ENCODE data around the gene SFMBT2. TPM values are rescaled to one million over a fixed set of nuclear protein-coding genes. Genes with fewer than 3 reads are reported as not detected.

The SFMBT2 gene
- total RNA-seq, 4 donors from 2014 or later, result 1.2 to 5.5 (median 3.2) TPM

- H3K9me3 ChIP-seq, result peaks cover 9% of the 10 kb centered on the region
- no peaks in the 10 kb centered on the region for H3K4me1 ChIP-seq
- H3K36me3 ChIP-seq, result no peaks in the 10 kb centered on the region
- H3K4me3 ChIP-seq, result no peak overlapping the region
- DNase-seq (ENCODE audit: low spot score in 2 of 2), result no peak
- WGBS, result 93% methylated on average over 3 of the region's 3 CpGs
- no peak for TF ChIP-seq CTCF (IDR thresholded peaks at IDR 0.05)
- no peak overlapping the region for H3K27ac ChIP-seq
- no peaks in the 10 kb centered on the region for H3K27me3 ChIP-seq
Observed at GRCh38 chr10:7327885-7328284, 82.9 kb downstream of the SFMBT2 start.

- Histone ChIP-seq H3K36me3 (no peaks in the 10 kb centered on the region), H3K9me3 (peaks cover 1% of the 10 kb centered on the region), H3K27ac (no peak overlapping the region), H3K4me1 (peaks cover 20% of the 10 kb centered on the region), H3K4me3 (no peak overlapping the region), H3K27me3 (no peaks in the 10 kb centered on the region)
- DNase-seq (ENCODE audit: low spot score in 2 of 2), result no peak
- WGBS, result 97% methylated on average over 1 of the region's 1 CpG
- no peak for TF ChIP-seq EP300 (IDR thresholded peaks at IDR 0.05)
- no peak for TF ChIP-seq POLR2AphosphoS5 (IDR thresholded peaks at IDR 0.05)
- TF ChIP-seq CTCF (IDR thresholded peaks at IDR 0.05), result no peak
- TF ChIP-seq POLR2A (IDR thresholded peaks at IDR 0.05), result no peak
Observed at GRCh38 chr10:7322623-7323022, 88.2 kb downstream of the SFMBT2 start.

GRCh38 chr10:7320072-7320471 lies 90.8 kb downstream of the SFMBT2 start:
- H3K36me3 ChIP-seq, result no peaks in the 10 kb centered on the region
- no peak for DNase-seq (ENCODE audit: low spot score in 2 of 2)
- H3K27ac ChIP-seq, result no peak overlapping the region

GRCh38 chr10:7319632-7320031 lies 91.2 kb downstream of the SFMBT2 start:
- peaks cover 20% of the 10 kb centered on the region for H3K4me1 ChIP-seq
- no peak overlapping the region for H3K4me3 ChIP-seq
- no peak overlapping the region for H3K27ac ChIP-seq
- DNase-seq (ENCODE audit: low spot score in 2 of 2), result no peak
- no peak for TF ChIP-seq POLR2AphosphoS5 (IDR thresholded peaks at IDR 0.05)
- no peak for TF ChIP-seq EP300 (IDR thresholded peaks at IDR 0.05)
- TF ChIP-seq CTCF (IDR thresholded peaks at IDR 0.05), result no peak
- no peak for TF ChIP-seq POLR2A (IDR thresholded peaks at IDR 0.05)
- H3K9me3 ChIP-seq, result no peaks in the 10 kb centered on the region
- no peaks in the 10 kb centered on the region for H3K27me3 ChIP-seq
- H3K36me3 ChIP-seq, result no peaks in the 10 kb centered on the region

More at GRCh38 chr10:7320072-7320471, 90.8 kb downstream of the SFMBT2 start:
- Histone ChIP-seq H3K9me3 (no peaks in the 10 kb centered on the region), H3K4me3 (no peak overlapping the region), H3K4me1 (peaks cover 20% of the 10 kb centered on the region), H3K27me3 (no peaks in the 10 kb centered on the region)
- TF ChIP-seq CTCF (IDR thresholded peaks at IDR 0.05) (no peak), POLR2AphosphoS5 (IDR thresholded peaks at IDR 0.05) (no peak), POLR2A (IDR thresholded peaks at IDR 0.05) (no peak), EP300 (IDR thresholded peaks at IDR 0.05) (no peak)
- 51% methylated on average over 7 of the region's 7 CpGs for WGBS

- no peaks in the 10 kb centered on the region for H3K27me3 ChIP-seq
- no peak for TF ChIP-seq POLR2A (IDR thresholded peaks at IDR 0.05)
- TF ChIP-seq EP300 (IDR thresholded peaks at IDR 0.05), result no peak
- no peak for TF ChIP-seq POLR2AphosphoS5 (IDR thresholded peaks at IDR 0.05)
- DNase-seq (ENCODE audit: low spot score in 2 of 2), result no peak
- H3K9me3 ChIP-seq, result no peaks in the 10 kb centered on the region
- no peak overlapping the region for H3K4me3 ChIP-seq
- H3K4me1 ChIP-seq, result peaks cover 20% of the 10 kb centered on the region
- no peak overlapping the region for H3K27ac ChIP-seq
- H3K36me3 ChIP-seq, result no peaks in the 10 kb centered on the region
- WGBS, result 13% methylated on average over 9 of the region's 9 CpGs
Observed at GRCh38 chr10:7318836-7319235, 92.0 kb downstream of the SFMBT2 start.

GRCh38 chr10:7317786-7318446 lies 92.9 kb downstream of the SFMBT2 start:
- WGBS, result 72% methylated on average over 4 of the region's 4 CpGs
- DNase-seq (ENCODE audit: low spot score in 2 of 2), result no peak
- Histone ChIP-seq H3K27ac (no peak overlapping the region), H3K4me3 (no peak overlapping the region), H3K9me3 (no peaks in the 10 kb centered on the region), H3K4me1 (peaks cover 20% of the 10 kb centered on the region), H3K27me3 (no peaks in the 10 kb centered on the region), H3K36me3 (no peaks in the 10 kb centered on the region)
- TF ChIP-seq CTCF (IDR thresholded peaks at IDR 0.05) (no peak), POLR2A (IDR thresholded peaks at IDR 0.05) (no peak), EP300 (IDR thresholded peaks at IDR 0.05) (no peak), POLR2AphosphoS5 (IDR thresholded peaks at IDR 0.05) (no peak)

Measured in suprapubic skin (tissue), 4 donors.